HepG2 (cell line): ENCODE measurements around the gene SPON2. TPM values are rescaled to one million over a fixed set of nuclear protein-coding genes. Genes with fewer than 3 reads are reported as not detected.
A peak's percentile ranks its signal among the peaks of the same experiment; 100 is the strongest.

ENCODE experiments used
- ARID3A ChIP-seq: IDR thresholded peaks from 2 replicates; pipeline ENCODE4 v1.6.1; 2012; ENCODE audit warnings: low read depth, low read length, improper control_type of control experiment
- CREBL2 ChIP-seq: sonication (generic); formaldehyde crosslinking; IDR thresholded peaks from 2 replicates; pipeline ENCODE4 v1.8.1; 2023; ENCODE audit warnings: missing genetic modification reagents, mild to moderate bottlenecking, borderline replicate concordance
- CSRNP2 ChIP-seq: sonication (generic); formaldehyde crosslinking; conservative IDR thresholded peaks from 2 replicates; pipeline ENCODE4 v1.8.0; 2022; ENCODE audit warnings: low read depth, missing genetic modification reagents
- FIP1L1 ChIP-seq: fragments of 200-400 bp; formaldehyde crosslinking; IDR thresholded peaks from 2 replicates; pipeline ENCODE4 v1.6.1; 2018; ENCODE audit warnings: low read depth, mild to moderate bottlenecking, low read length, moderate library complexity, borderline replicate concordance; ENCODE audit not compliant: insufficient read depth
- HNRNPL ChIP-seq: fragments of 200-400 bp; formaldehyde crosslinking; IDR thresholded peaks from 2 replicates; pipeline ENCODE4 v1.6.1; 2017; ENCODE audit warnings: mild to moderate bottlenecking, low read depth, low read length
- TBX2 ChIP-seq: sonication (generic); formaldehyde crosslinking; IDR thresholded peaks from 2 replicates; pipeline ENCODE4 v1.5.0; 2020; ENCODE audit warnings: missing genetic modification reagents, mild to moderate bottlenecking, borderline replicate concordance
- YEATS4 ChIP-seq: sonication (generic); formaldehyde crosslinking; IDR thresholded peaks from 2 replicates; pipeline ENCODE4 v1.4.0; 2020; ENCODE audit warnings: missing genetic modification reagents, borderline replicate concordance
- ZBTB49 ChIP-seq: sonication (generic); formaldehyde crosslinking; IDR thresholded peaks from 2 replicates; pipeline ENCODE4 v1.4.0; 2020; ENCODE audit warnings: missing genetic modification reagents, borderline replicate concordance
- ZBTB7A ChIP-seq: sonication (generic); formaldehyde crosslinking; IDR thresholded peaks from 2 replicates; pipeline ENCODE4 v1.8.0; 2022; ENCODE audit warnings: mild to moderate bottlenecking, missing genetic modification reagents
- ZFP37 ChIP-seq: sonication (generic); formaldehyde crosslinking; IDR thresholded peaks from 2 replicates; pipeline ENCODE4 v1.4.0; 2020; ENCODE audit warnings: missing genetic modification reagents, borderline replicate concordance
- ZFP90 ChIP-seq: sonication (generic); formaldehyde crosslinking; IDR thresholded peaks from 2 replicates; pipeline ENCODE4 v1.8.0; 2022; ENCODE audit warnings: missing genetic modification reagents, mild to moderate bottlenecking, inconsistent platforms, borderline replicate concordance
- ZNF225 ChIP-seq: sonication (generic); formaldehyde crosslinking; IDR thresholded peaks from 2 replicates; pipeline ENCODE4 v1.4.0; 2020; ENCODE audit warnings: mild to moderate bottlenecking, missing genetic modification reagents
- ZNF292 ChIP-seq: sonication (generic); formaldehyde crosslinking; IDR thresholded peaks from 2 replicates; pipeline ENCODE4 v1.8.1; 2022; ENCODE audit warnings: mild to moderate bottlenecking, low read depth, missing genetic modification reagents, borderline replicate concordance
- ZNF34 ChIP-seq: sonication (generic); formaldehyde crosslinking; IDR thresholded peaks from 2 replicates; pipeline ENCODE4 v1.4.0; 2020; ENCODE audit warnings: mild to moderate bottlenecking, missing genetic modification reagents, borderline replicate concordance
- ZNF44 ChIP-seq: sonication (generic); formaldehyde crosslinking; IDR thresholded peaks from 2 replicates; pipeline ENCODE4 v1.5.1; 2020; ENCODE audit warnings: mild to moderate bottlenecking, missing genetic modification reagents
- ZNF460 ChIP-seq: sonication (generic); formaldehyde crosslinking; IDR thresholded peaks from 2 replicates; pipeline ENCODE4 v1.5.1; 2020; ENCODE audit warnings: missing genetic modification reagents, mild to moderate bottlenecking, borderline replicate concordance
- ZNF484 ChIP-seq: sonication (generic); formaldehyde crosslinking; IDR thresholded peaks from 2 replicates; pipeline ENCODE4 v1.5.1; 2020; ENCODE audit warnings: mild to moderate bottlenecking, low read depth, missing genetic modification reagents, borderline replicate concordance
- ZNF503 ChIP-seq: sonication (generic); formaldehyde crosslinking; IDR thresholded peaks from 2 replicates; pipeline ENCODE4 v1.4.0; 2020; ENCODE audit warnings: missing genetic modification reagents
- ZNF550 ChIP-seq: sonication (generic); formaldehyde crosslinking; IDR thresholded peaks from 2 replicates; pipeline ENCODE4 v1.4.0; 2020; ENCODE audit warnings: mild to moderate bottlenecking, missing genetic modification reagents, borderline replicate concordance
- ZNF562 ChIP-seq: sonication (generic); formaldehyde crosslinking; IDR thresholded peaks from 2 replicates; pipeline ENCODE4 v1.8.0; 2022; ENCODE audit warnings: missing genetic modification reagents, borderline replicate concordance
- ZNF644 ChIP-seq: IDR thresholded peaks from 2 replicates; pipeline ENCODE4 v1.6.1; 2016; ENCODE audit warnings: low read depth
- polyA plus RNA-seq, 8 experiments: library from polyadenylated mRNA; depleted of rRNA in 3 of 8; stranded (reverse) in 7 of 8; unstranded in 1 of 8; fragments of >200 nt; fragmentation: Illumina TruSeq in 4 of 8; extraction: Trizol in 4 of 8; gene quantifications; 2 replicates each; pipeline versions ENCODE4 v1.2.1 to v1.2.3, GENCODE V29; 2011 to 2016; ENCODE audit warnings: low read depth in 4 of 8, missing spikeins in 1 of 8, mixed read lengths in 1 of 8; ENCODE audit not compliant: insufficient read depth in 1 of 8
- total RNA-seq, 5 experiments: library from RNA; depleted of rRNA; stranded (reverse); fragments of >200 nt; fragmentation: Illumina TruSeq; extraction: Trizol; gene quantifications; 2 replicates each; pipeline ENCODE4 v1.2.3, GENCODE V29; 2016; ENCODE audit warnings: low read depth in 1 of 5

SPON2 gene
- total and polyA plus RNA-seq, 2 of the 13 experiments (the other 11 are each of a cell fraction or from before 2014, with no cell fraction given), result 17.4 to 55.2 TPM

- TF ChIP-seq ZNF484 (CRISPR knock-in tag) (no peak), ZNF34 (CRISPR knock-in tag) (no peak), CREBL2 (CRISPR knock-in tag) (no peak), ARID3A (no peak), ZNF562 (CRISPR knock-in tag) (no peak), ZNF503 (0 out of 2 replicates have a peak, but pooled peaks have one; percentile 22), ZBTB7A (no peak), CSRNP2 (no peak), ZNF292 (no peak), ZFP90 (peak; percentile 20; the same call in 1 of the 2 replicates), ZBTB49 (no peak), ZNF225 (CRISPR knock-in tag) (no peak), FIP1L1 (no peak), ZNF44 (CRISPR knock-in tag) (no peak), TBX2 (CRISPR knock-in tag) (peak; percentile 30; the same call in 1 of the 2 replicates), ZNF644 (no peak), ZFP37 (no peak), YEATS4 (CRISPR knock-in tag) (no peak), ZNF550 (CRISPR knock-in tag) (no peak), HNRNPL (0 out of 2 replicates have a peak, but pooled peaks have one; percentile 5), ZNF460 (no peak)
Observed at GRCh38 chr4:1172228-1172851, at the start of gene SPON2 (continued).
